Measurements from ENCODE around the gene THUMPD2.

DNA sequence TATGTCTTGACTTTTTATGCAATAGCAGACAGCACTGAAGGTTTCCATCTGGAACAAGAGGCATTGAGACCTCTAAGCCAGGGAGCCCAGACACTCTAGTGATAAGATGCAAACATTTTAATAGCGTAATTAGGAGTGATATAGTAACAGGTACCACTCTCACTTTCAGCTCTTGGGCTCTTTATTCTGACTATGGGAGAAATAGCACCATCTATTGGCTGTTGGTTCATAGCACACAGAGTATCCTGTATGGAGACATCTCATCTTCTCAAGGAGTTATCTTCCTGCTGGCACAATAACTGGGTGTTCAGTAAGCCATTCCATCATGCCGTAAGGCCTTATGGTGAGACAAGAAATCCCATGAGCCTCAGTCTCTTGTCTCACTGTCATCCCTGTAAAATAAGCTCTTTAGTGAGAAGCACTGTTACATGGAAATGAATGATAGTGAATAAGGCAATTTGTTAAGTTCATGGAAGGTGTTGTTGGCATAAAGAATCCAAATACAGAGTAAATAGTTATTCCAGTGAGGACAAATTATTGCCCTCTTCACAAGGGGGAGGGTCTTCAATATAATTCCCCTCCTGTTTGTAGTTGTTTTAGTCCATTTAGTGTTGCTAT lies 48.3 kb downstream of the THUMPD2 start:
- TF ChIP-seq, protein P1, sequence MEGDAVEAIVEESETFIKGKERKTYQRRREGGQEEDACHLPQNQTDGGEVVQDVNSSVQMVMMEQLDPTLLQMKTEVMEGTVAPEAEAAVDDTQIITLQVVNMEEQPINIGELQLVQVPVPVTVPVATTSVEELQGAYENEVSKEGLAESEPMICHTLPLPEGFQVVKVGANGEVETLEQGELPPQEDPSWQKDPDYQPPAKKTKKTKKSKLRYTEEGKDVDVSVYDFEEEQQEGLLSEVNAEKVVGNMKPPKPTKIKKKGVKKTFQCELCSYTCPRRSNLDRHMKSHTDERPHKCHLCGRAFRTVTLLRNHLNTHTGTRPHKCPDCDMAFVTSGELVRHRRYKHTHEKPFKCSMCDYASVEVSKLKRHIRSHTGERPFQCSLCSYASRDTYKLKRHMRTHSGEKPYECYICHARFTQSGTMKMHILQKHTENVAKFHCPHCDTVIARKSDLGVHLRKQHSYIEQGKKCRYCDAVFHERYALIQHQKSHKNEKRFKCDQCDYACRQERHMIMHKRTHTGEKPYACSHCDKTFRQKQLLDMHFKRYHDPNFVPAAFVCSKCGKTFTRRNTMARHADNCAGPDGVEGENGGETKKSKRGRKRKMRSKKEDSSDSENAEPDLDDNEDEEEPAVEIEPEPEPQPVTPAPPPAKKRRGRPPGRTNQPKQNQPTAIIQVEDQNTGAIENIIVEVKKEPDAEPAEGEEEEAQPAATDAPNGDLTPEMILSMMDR (IDR thresholded peaks at IDR 0.05) = peak in 1 of 2 donors; percentile 29
- TF ChIP-seq POLR2A (IDR thresholded peaks at IDR 0.05) = no peak
- TF ChIP-seq EP300 (IDR thresholded peaks at IDR 0.05) = no peak
- no peak for TF ChIP-seq POLR2AphosphoS5 (IDR thresholded peaks at IDR 0.05)

Measured in suprapubic skin (tissue), 4 donors.